Frontal cortex (tissue), 4 donors: ENCODE measurements around the gene AQP12A. TPM values are rescaled to one million over a fixed set of nuclear protein-coding genes. Genes with fewer than 3 reads are reported as not detected.
"Not testable (repeated sequence)": the region's sequence is repeated elsewhere in the genome, so short reads cannot be mapped to it uniquely, and the experiment has no call there.

Source experiments
- DNase-seq, 2 donors: peaks; one replicate each; pipeline ENCODE4 v3.0.0; 2012; ENCODE audit warnings: low spot score in 2 of 2
- FAIRE-seq: peaks from 2 replicates; lab custom pipeline; 2012; peaks lifted over from hg19 to GRCh38; lab: Jason Lieb, UNC
- total RNA-seq: library from RNA; depleted of rRNA; stranded (reverse); fragments of >200 nt; gene quantifications from one replicate; pipeline ENCODE4 v1.2.3, GENCODE V29; 2014
- donor health status: control.
- donor health status: control.
- donor health status: control.

AQP12A gene, protein sequence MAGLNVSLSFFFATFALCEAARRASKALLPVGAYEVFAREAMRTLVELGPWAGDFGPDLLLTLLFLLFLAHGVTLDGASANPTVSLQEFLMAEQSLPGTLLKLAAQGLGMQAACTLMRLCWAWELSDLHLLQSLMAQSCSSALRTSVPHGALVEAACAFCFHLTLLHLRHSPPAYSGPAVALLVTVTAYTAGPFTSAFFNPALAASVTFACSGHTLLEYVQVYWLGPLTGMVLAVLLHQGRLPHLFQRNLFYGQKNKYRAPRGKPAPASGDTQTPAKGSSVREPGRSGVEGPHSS
- total RNA-seq = not detected

DNA sequence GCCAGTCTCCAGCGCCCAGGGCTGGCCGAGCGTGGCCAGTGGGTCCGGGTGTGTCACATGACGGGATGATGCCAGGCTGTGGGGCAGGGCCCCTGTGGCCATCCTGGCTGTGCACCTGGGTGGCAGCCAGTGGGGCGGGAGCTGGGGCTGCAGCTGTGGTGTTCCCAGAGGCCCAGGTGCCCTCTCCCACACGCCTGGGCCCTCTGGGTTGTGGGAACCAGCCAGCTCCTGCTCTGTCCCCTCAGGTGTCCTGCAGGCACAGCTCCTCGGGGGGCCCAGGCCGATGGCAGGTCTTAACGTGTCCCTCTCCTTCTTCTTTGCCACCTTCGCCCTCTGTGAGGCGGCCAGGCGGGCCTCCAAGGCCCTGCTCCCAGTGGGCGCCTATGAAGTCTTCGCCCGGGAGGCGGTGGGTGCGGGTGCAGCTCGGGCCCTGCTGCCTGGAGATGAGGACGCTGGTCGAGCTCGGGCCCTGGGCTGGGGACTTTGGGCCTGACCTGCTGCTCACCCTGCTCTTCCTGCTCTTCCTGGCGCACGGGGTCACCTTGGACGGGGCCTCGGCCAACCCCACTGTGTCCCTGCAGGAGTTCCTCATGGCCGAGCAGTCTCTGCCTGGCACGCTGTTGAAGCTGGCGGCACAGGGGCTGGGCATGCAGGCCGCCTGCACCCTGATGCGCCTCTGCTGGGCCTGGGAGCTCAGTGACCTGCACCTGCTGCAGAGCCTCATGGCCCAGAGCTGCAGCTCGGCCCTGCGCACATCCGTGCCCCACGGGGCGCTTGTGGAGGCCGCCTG lies at the start of gene AQP12A:
AQP12A (plus strand) TSS at position 236 of the 790 bp plus-strand sequence; CDS start at position 284, 48 bp downstream.
- not testable (repeated sequence) for FAIRE-seq, DNase-seq

DNA sequence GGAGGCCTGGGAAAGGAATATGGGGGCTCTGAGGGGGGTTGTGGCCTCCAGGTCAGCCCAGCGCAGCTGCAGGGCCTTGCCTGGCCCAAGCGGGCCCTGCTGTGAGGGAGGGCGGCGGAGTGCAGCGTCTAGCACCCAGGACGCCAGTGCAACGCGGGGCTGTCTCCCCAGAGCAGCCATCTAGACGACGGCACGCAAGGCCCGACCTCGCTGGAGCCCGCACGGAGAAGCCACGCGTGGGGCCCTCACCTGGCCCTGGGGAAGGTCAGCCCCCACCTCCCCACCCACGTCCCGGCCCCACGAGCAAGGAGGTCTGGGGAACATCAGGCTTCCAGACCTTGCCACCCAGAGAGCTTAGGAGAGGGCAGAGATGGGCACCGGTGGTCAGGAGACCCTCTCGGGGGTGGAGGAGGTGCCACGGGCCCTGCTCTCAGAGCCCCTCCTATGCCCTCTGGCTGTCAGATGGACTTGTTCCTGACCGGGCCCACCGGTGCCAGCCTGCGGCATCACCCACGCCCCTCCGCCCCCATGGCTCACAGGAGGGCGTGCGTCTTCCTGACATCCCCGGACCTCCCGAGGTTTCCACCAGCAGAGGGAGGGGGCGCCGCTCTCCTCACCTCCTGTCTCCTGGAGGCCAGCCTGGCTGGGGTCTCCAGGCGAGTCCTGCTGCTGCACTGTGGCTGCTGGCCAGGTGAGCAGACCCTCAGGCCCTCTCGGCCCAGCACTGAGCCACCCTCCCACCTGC lies 49.4 kb upstream of the AQP12A start:
- no peak for FAIRE-seq
- DNase-seq = peak in 1 of 2 donors; percentile 7

- DNase-seq (peak in 1 of 2 donors; percentile 10), FAIRE-seq (no peak)
Measured at GRCh38 chr2:240642806-240643092, 48.9 kb upstream of the AQP12A start.

DNA sequence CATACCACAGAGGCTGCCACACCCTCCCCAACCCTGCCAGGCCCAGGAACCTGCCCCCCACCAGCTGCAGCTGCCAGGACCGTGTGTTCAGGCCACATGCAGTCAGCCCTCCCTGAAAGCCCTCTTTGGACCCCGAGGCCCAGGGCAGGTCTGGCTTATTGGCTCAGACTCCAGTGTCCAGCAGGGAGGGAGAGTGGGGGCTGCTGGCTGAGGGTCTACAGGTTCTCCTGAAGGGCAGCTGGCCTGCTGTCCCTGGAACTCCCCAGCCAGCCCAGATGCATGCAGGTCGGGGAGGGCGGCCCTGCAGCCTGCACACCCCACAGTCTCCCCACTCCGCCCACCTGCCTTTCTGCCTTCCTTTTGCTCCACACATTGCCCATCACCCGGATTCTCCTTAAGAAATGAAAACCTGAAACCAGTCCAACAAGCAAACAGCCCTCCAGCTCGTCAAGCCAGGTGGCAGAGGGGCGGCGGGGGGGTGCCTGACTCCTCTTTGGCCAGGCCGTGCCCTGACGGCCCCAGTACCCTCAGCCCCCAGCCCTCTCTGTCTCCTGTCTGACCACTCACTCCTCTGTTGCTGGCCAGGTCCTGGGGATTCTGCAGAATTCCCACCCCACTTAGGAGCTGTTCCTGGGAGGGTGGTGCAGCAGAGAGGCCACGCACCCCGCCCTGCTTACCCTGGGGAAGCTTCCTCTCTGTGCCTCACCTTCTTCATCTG lies 48.4 kb upstream of the AQP12A start:
- DNase-seq = peak in 1 of 2 donors; percentile 10
- FAIRE-seq = no peak

DNA sequence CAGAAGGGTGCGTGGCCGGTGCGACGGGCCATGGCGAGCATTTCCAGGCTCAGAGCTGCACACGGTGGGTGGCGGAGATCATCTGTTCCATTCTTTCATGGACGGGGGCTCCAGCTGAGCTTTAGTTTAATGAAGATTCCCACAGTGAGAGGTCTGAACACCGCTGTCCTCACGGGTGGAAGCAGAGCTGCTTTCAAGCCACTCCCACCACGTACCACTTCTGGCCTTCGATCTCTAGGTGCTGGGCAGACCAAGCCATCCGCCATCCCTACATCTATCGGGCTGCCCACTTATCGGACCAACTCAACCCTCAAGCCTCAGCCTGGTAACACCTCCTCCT lies 47.9 kb upstream of the AQP12A start:
- FAIRE-seq = no peak
- peak in 1 of 2 donors; percentile 6 for DNase-seq

GRCh38 chr2:240644171-240644651 lies 47.5 kb upstream of the AQP12A start:
- FAIRE-seq (no peak), DNase-seq (peak in 1 of 2 donors; percentile 14)

GRCh38 chr2:240644859-240645301 lies 46.8 kb upstream of the AQP12A start:
- DNase-seq = peak in 1 of 2 donors; percentile 5

DNA sequence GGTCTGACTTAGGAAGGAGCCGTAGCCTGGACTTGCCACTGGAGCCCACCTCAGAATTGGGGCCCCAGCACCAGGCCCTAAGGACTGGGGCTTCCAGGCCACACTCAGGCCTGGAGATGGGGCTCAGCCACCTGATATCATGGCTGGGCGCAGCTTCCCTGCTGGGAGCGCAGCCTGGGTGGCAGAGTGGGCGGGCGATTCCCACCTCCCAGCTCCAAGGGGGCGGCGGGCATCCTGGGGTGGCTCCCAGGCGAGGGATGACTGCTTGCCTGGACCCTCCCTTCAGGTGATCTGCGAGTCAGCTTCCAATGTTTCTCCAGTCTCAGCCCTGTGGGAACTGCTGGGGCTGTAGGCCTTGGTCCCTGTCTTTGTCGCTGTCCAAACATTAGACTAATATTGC lies 46.3 kb upstream of the AQP12A start:
- FAIRE-seq = no peak

More at GRCh38 chr2:240644859-240645301, 46.8 kb upstream of the AQP12A start:
- no peak for FAIRE-seq

DNA sequence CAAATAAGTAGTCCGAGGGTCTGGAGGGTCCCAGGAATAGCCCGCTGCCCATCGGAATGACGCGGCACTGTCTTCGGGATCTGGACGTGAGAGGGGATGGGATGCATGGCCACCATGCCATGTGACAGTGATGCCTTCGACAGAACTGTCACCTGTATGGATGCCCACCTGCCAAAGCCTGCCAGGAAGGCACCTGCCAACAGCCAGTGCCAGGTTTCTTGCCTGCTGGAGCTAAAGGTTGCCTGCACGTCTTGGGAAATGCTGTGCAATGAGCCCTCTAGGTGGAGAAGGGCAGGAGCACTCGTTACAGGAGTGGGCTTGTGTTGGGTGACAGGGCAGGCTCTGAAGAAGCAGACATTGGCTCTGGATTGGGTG lies 45.9 kb upstream of the AQP12A start:
- FAIRE-seq (no peak), DNase-seq (no peak)

More for the DNA sequence above, 46.3 kb upstream of the AQP12A start:
- DNase-seq = peak in 1 of 2 donors; percentile 20

DNA sequence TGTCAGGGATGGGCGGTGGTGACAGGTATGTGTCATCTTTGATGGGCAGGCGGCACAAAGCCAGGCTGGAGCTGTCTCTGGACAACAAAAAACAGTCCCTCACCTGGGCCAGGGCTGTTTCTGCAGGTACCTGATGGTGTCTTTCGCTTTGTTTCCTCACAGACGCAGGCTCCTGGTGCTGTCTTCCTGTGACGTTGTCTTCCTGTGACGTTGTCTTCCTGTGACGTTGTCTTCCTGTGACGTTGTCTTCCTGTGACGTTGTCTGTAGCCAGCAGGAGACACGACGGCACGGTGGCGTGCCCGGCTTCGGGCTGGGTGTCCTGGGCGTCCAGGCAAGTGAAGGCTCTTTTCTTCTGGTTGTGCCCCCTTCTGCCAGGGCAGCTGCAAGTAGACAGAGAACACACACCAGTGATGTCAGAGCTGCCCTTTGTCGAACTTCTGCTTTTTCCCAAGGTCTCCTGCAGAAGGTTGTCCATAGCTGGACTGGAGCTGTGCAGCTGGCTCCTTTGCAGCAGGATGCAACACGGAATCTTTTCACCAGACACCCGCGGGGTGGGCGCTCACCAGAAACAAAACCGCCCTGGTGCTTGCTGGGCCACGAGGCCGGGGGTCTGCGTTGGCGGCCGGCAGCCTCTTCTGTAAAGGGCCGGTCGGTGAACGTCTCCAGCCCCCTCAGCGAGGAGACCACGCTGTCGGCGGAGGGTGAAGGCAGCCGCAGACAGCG lies 45.3 kb upstream of the AQP12A start:
- no peak for FAIRE-seq
- peak in 1 of 2 donors; percentile 16 for DNase-seq

GRCh38 chr2:240646900-240647502 lies 44.7 kb upstream of the AQP12A start:
- DNase-seq (no peak), FAIRE-seq (no peak)

GRCh38 chr2:240647503-240648154 lies 44.0 kb upstream of the AQP12A start:
- DNase-seq (no peak), FAIRE-seq (no peak)

GRCh38 chr2:240648155-240648649 lies 43.5 kb upstream of the AQP12A start:
- FAIRE-seq (no peak), DNase-seq (no peak)

GRCh38 chr2:240648650-240649275 lies 42.9 kb upstream of the AQP12A start:
- FAIRE-seq (no peak), DNase-seq (no peak)

DNA sequence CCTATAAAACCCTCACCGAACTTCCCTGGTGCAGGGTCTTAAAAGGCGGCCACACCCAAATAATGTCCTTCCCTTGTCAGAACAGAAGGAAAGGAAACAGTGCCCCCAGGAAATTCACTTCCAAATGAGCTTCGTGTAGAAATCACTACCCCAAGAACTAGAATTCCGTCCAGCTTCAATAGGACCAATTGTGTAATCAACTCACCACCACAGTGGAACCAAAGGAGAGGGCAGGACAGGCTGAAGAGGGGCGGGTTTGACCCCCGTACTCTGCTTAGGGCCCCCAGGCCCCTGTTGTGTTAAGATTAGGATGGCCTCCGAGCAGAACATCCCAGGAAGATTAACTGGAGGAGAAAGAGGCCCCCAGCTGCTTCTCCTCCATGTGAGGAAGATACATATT lies 42.3 kb upstream of the AQP12A start:
- FAIRE-seq (no peak), DNase-seq (no peak)

- DNase-seq (no peak), FAIRE-seq (no peak)
Measured at GRCh38 chr2:240650254-240650965, 41.3 kb upstream of the AQP12A start.

GRCh38 chr2:240651185-240651584 lies 40.5 kb upstream of the AQP12A start:
- FAIRE-seq (no peak), DNase-seq (no peak)
